HG03439 (cell line): ENCODE results near the gene GIPC1.
"Not testable (repeated sequence)": the region's sequence is repeated elsewhere in the genome, so short reads cannot be mapped to it uniquely, and the experiment has no call there.

Experiments
- ATAC-seq: cut with Tn5 transposase; IDR thresholded peaks from one replicate; pipeline ENCODE4 v1.9.1; 2021; ENCODE audit warnings: mild to moderate bottlenecking, moderate library complexity; ENCODE audit not compliant: unreplicated experiment

Gene GIPC1

DNA sequence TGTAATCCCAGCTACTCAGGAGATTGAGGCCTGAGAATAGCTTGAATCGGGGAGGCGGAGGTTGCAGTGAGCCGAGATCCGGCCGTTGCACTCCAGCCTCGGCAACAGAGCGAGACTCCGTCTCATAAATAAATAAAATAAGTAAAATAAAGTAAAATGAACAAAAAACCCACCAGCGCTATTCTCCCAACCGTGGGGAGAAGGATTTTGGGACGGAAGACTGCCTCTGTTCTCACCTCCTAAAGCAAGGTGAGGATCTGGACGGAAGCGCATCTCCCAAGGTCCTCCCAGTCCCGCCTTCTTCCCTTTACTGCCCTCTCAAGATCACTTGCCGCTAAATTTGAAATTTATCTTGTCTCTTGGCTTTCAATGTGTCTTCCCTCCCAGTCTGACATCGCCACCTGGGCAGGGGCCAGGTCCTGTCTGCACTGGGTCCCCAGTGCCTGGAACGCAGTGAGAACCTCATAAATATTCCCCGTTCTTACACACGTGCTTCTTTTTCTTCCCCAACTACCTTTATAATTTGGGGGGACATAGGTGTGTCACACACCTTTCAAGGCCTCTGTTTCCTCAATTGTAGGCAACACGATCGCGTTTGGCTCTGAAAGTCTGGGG is 23.4 kb upstream of the GIPC1 start:
- ATAC-seq: no peak

DNA sequence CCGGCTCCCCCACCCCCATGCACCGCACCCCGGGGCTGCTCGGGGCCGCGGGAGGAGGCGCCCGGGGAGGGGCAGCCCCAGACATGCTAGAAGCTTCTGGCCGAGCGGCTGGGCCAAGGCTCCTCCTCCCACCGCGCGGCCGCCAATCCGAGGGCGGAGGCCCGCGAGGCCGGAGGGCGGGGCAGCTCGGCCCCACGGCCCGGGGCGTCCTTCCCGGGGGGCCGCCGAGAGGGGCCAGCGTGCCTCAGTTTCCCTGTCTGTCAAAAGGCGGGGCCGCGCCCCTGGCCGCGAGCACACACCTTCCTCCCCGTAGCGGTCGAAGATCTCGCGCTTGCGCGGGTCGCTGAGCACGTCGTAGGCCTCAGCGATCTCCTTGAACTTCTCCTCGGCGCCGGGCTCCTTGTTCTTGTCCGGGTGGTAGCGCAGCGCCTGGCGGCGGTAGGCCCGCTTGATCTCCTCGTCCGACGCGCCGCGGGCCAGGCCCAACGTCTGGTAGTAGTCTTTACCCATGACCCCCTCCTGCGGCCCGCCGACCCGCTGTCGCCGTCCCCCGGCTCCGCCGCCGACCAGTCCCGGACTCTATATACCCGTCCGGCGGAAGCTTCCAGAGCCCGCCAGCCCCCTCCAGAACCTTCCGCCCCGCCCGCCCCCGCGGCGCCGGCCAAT is 22.0 kb upstream of the GIPC1 start, which contains the start of gene DNAJB1:
DNAJB1 (minus strand) TSS at position 558 of the 666 bp plus-strand sequence; CDS start at position 510, 48 bp downstream.
- ATAC-seq: peak; percentile 66

- peak; percentile 0 for ATAC-seq
Measured at GRCh38 chr19:14517446-14517839, 21.5 kb upstream of the GIPC1 start.

- ATAC-seq: no peak
Measured at GRCh38 chr19:14516746-14517438, 21.0 kb upstream of the GIPC1 start.

- no peak for ATAC-seq
Measured at GRCh38 chr19:14516048-14516534, 20.2 kb upstream of the GIPC1 start.

DNA sequence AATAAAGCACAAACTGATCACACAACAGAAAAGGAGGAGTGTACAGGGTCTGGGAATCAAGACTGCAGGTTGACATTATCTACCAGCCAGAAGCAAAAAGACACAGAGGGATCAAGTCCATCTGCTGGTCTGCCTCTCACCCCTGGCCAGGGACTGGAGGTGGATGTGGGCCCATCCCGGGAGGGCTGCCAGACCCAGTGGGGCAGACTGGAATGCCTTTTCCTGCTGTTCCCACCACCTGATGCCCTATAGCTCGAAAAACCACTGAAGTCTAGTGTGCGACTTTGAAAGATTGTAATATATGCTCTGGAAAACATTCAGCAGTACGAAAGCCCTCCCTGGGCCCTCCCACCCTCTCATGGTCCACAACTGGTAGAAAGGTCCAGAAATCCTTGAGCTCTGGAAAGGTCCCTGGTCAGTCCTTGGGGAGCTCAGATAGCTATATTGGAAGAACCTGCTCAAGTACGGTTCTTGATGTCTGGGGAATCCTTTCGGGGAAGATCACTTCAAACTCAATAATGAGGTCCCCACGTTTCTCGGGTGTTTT is 19.6 kb upstream of the GIPC1 start:
- no peak for ATAC-seq

DNA sequence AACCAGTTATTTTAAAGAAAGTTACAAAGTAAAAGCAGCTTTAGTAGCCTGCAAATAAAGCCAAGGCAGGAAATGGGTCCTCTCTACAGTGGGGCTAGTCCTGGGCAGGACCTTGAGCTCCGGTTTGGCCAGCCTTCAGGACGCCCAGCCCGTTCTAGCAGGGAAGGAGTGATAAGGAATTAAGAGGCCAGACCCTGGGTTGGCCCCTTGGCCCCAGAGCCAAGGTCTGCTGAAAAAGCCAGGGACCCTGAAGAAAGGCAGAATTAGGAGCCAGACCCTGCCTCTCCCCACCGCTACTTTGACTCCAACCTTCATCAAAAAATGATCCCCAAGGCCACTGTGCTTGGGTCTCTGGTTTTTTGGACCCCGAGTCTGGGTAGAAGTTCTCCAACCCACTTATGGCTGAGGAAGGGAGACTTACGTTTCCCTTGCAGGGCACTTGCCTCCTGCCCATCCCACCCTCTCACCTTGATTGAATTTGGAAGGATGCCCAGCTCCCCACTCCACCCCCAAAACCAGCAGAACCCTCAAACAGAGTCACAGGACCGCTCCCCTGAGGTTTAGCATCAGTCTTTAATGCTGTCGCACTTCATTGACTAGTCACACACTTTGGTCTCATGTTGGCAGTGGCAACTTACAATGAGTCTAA is 18.4 kb upstream of the GIPC1 start:
- no peak for ATAC-seq

GRCh38 chr19:14512406-14512961 is 16.6 kb upstream of the GIPC1 start:
- no peak for ATAC-seq

DNA sequence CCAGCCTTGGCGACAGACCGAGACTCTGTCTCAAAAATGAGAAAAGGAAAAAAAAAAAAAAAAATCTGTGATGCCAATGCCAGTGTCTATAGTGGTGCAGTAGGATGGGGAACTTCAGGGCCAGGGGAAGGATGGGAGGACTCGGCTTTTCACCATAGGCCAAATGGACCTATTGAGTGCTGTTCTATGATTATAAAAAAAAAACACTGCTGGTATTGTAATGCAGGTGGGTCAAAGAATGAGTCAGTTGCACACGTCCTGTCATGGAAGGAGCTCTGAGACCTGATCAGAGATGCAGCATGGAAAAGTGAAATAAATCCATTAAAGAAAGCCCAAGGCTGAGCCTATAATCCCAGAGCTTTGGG is 15.3 kb upstream of the GIPC1 start:
- no peak for ATAC-seq

DNA sequence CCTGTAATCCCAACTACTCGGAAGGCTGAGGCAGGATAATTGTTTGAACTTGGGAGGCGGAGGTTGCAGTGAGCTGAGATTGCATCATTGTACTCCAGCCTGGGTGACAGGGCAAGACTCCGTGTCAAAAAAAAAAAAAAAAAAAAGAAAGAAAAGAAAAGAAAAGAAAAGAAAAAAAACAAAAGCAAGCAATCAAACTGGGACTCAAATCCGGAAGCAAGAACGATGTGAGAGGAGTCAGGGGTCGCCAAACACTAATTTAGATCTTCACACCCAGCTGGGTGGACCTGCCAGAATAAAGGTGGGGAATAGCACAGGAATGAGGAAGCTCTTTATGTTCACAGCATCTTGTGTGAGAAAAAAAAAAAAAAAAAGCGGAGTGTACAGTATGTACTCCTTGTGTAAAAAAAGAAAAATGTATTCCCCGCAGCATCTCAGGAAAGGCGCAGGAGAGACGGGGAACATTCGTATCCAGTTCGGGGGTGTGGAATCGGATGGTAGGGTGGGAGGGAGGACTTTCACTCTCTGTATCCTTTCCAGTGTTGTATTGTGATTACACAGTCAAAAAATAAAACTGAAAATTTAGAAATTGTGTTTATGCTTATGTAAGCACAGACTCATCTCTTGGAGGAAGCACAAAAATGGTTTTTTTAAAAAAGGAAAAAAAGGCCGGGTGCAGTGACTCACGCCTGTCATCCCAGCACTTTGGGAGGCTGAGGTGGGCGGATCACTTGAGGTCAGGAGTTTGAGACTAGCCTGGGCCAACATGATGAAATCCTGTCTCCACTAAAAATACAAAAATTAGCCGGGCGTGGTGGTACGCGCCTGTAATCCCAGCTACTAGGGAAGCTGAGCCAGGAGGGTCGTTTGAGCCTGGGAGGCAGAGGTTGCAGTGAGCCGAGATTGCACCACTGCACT is 14.6 kb upstream of the GIPC1 start:
- ATAC-seq: no peak

DNA sequence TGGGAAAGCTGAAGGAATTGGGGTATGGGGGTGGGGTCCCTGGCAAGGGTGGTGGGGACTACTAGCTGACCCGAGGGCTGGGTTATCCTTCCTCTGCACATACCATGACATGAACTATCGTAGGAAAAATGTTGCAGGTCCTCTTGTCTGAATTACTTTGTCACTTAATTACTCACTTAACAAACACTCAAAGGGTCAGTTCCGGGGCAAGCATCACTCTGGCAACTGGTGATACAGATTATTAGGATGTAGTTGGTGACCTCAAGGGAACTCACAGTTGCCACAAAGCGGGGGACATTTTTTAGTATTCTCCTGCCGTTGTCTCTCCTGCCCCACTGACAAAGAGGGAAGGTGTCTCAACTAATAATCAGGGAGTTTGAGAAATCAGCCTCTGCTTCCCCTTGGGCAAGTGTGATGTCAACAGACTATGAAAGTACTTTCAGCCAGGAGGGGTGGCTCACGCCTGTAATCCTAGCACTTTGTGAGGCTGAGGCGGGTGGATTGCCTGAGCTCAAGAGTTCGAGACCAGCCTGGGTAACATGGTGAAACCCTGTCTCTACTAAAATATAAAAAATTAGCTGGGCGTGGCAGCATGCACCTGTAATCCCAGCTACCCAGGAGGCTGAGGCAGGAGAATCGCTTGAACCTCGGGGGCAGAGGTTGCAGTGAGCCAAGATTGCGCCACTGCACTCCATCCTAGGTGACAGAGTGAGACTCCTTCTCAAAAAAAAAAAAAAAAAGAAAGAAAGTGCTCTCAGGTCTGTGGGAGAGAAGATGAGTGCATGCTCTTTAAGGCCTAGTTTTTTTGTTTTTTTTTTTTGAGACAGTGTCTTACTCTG is 12.0 kb upstream of the GIPC1 start:
- no peak for ATAC-seq

- no peak for ATAC-seq
Measured at GRCh38 chr19:14505488-14506239, 9.7 kb upstream of the GIPC1 start.

GRCh38 chr19:14504575-14504974 is 8.6 kb upstream of the GIPC1 start:
- not testable (repeated sequence) for ATAC-seq

GRCh38 chr19:14503285-14503684 is 7.4 kb upstream of the GIPC1 start:
- no peak for ATAC-seq

- ATAC-seq: no peak
Measured at GRCh38 chr19:14502334-14503092, 6.6 kb upstream of the GIPC1 start.

DNA sequence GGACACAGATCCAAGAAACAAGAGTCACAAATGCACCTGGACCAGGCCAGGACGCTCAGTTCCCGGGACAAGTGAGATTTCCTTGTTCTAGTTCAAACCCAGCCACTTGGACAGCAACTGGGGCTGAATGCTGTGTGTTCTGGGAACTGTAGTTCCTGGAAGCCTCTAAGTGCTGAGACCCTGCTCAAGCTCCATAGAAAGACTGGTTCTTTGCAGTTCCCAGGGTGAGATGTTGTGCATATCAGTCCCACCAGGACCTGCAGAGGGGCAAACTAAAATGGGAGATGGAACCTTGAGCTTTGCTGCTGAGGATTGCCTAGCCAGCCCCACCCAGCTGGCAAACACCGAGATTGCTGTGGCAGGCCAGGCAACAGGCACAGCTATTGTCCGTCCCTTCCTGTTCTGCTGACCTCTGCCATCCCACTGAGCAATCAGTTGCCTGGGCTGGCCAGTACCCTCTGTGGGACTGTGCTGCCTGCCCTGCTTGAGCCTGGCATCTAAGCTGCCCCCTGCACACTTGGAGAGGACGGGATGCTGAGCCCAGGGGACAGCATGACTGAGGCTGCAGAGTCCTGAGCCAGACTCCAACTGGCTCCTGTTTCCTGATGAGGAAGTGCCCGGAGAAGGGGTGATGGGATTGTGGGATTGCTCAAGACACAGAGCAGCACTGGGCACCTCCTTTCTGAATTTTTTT is 1.4 kb upstream of the GIPC1 start:
- no peak for ATAC-seq

DNA sequence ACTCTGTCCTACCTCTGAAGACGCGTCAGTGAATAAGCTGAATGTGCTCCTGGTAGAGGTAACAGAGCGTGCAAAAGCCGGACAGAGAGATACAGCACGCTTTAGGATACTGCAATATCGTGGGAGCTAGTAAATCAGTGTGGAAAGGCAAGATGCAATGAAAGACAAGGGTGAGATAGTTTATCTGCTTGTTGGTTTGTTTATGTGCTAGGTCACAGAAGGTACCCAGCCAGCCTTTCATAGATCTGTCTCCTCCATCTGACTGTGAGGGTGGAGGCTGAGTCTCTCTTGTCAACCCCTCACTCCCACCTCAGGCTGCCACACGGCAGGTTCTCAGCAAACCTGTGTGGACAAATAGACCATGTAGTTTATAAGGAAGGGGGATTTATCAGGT is 904 bp upstream of the GIPC1 start:
- no peak for ATAC-seq
